HG02943 (cell line): ENCODE measurements around the gene TNFSF12.
"Not testable (repeated sequence)": the region's sequence is repeated elsewhere in the genome, so short reads cannot be mapped to it uniquely, and the experiment has no call there.

Source experiments
- ATAC-seq: cut with Tn5 transposase; IDR thresholded peaks from one replicate; pipeline ENCODE4 v1.9.1; 2021; ENCODE audit warnings: mild to moderate bottlenecking, low read depth, moderate library complexity; ENCODE audit not compliant: unreplicated experiment

Gene TNFSF12

GRCh38 chr17:7583253-7584109 is 34.6 kb downstream of the TNFSF12 start, which contains the start of gene MPDU1:
Gene MPDU1, plus strand, starts transcription at chr17:7583852. Its CDS starts 11 bp downstream, at chr17:7583863.
- peak; percentile 61 for ATAC-seq

- ATAC-seq = no peak
Observed at GRCh38 chr17:7586673-7587419, 38.0 kb downstream of the TNFSF12 start.

GRCh38 chr17:7587420-7588151 is 38.7 kb downstream of the TNFSF12 start:
- no peak for ATAC-seq

DNA sequence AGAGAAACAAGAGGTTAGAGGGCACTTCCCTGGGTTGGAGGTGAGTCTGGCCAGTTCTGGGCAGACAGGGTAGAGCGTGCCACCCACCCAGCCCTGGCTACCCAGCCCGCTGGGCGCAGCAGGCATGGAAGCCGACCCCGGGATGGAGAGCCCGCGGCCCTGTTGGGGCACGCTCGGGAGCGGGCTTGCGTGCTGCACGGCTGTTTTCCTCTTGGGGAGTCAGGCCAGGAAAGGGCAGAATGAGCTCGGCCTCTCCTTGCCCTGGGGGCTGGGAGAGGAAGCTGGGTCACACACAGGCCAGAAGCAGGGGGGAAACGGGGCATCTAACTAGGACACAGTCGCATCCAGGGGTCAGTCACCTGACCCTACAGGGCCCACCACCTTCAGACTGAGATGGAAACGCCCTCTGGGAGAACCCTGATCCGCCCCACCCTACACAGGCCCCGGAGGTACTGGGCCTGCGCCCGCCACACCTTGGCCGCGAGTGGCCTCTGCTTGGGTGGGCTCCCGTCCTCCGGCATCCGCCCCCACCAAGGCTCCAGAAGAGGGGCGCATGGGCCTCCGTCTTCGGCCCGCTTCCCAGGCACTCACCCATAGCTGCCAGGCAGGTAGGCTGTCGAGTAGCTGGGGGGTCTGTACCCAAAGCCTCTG is 39.8 kb downstream of the TNFSF12 start:
- ATAC-seq = no peak

- no peak for ATAC-seq
Observed at GRCh38 chr17:7589204-7589868, 40.5 kb downstream of the TNFSF12 start.

DNA sequence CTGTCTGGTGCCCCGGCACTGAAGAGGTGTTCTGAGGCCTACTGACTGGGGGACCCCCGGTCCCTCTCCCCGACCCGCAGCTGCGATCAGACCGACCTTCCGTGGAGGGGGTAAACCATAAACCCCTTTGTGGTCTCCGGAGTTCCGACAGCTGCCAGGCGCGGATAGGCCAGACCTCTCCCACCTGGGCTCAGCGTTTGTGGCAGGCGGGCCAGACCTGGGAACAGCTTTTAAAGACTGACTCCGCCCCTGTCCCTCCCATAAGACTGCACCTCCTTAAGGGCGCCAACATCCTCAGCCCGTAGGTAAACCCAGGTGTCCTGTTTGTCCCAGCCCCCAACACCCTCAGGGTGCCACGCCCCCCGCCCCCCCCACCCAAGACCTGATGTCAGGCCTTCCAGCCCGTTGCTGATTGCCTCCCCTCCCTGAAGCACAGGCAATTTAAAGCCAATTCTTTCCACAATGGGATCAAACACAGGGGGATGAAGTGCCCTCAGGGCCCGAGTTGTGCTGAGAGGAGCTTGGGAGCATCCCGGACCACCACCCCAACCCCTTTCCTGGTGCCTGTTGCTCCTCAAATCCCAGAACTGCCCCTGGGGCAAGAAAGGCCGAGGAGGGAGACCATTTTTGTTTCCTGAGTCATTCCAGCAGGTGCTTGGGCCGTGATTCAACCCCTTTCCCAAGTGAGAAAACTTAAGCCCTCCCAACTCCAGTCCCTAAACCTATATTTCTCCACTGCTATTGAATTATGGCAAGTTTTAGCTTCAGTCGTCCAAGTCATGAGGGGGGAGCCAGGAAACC is 41.2 kb downstream of the TNFSF12 start, which contains the start of gene SOX15:
SOX15 (minus strand) TSS at position 204 of the 801 bp plus-strand sequence. CDS start 418 bp downstream, outside the sequence.
- no peak for ATAC-seq

GRCh38 chr17:7590743-7591142 is 41.9 kb downstream of the TNFSF12 start:
- no peak for ATAC-seq

- no peak for ATAC-seq
Observed at GRCh38 chr17:7591596-7591995, 42.7 kb downstream of the TNFSF12 start.

GRCh38 chr17:7592422-7593021 is 43.7 kb downstream of the TNFSF12 start:
- no peak for ATAC-seq

- no peak for ATAC-seq
Observed at GRCh38 chr17:7593296-7593695, 44.4 kb downstream of the TNFSF12 start.

DNA sequence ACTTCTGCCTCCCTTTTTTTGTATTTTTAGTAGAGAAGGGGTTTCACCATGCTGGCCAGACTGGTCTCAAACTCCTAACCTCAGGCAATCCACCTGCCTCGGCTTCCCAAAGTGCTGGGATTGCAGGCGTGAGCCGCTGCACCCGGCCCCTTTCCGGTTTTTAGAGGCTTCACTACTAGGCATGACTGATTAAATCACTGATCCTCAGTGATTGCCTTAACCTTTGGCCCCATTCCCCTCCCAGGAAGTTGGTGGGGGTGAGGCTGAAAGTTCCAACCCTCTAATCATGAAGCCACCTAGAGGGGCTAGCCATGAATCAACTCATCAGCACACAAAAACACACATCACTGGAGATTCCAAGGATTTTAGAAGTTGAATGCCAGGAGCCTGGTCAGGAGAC is 48.7 kb downstream of the TNFSF12 start:
- not testable (repeated sequence) for ATAC-seq

GRCh38 chr17:7606280-7606679 is 57.4 kb downstream of the TNFSF12 start:
- no peak for ATAC-seq
